HepG2 (cell line): ENCODE results near the gene ZNF670. TPM values are rescaled to one million over a fixed set of nuclear protein-coding genes. Genes with fewer than 3 reads are reported as not detected.

Experiments
- AGO2 ChIP-seq: fragments of 200-400 bp; formaldehyde crosslinking; optimal IDR thresholded peaks from 2 replicates; pipeline ENCODE3; 2017; ENCODE audit warnings: mild to moderate bottlenecking, low read depth, low read length, moderate library complexity
- AHR ChIP-seq: IDR thresholded peaks from 2 replicates; pipeline ENCODE4 v1.6.1; 2018; ENCODE audit warnings: missing genetic modification reagents, missing compliant biosample characterization
- CC2D1A ChIP-seq: sonication (generic); formaldehyde crosslinking; IDR thresholded peaks from 2 replicates; pipeline ENCODE4 v1.8.1; 2023; ENCODE audit warnings: mild to moderate bottlenecking, missing genetic modification reagents
- ELF4 ChIP-seq: sonication (generic); formaldehyde crosslinking; IDR thresholded peaks from 2 replicates; pipeline ENCODE4 v1.5.0; 2020; ENCODE audit warnings: missing genetic modification reagents, mild to moderate bottlenecking, moderate library complexity, borderline replicate concordance
- ETV5 ChIP-seq: IDR thresholded peaks from 2 replicates; pipeline ENCODE4 v1.6.1; 2018; ENCODE audit warnings: missing biosample characterization, missing genetic modification reagents, inconsistent platforms, borderline replicate concordance
- FOXO1 ChIP-seq: sonication (generic); formaldehyde crosslinking; IDR thresholded peaks from 2 replicates; pipeline ENCODE4 v1.4.0; 2020; ENCODE audit warnings: missing genetic modification reagents
- MEIS1 ChIP-seq: sonication (generic); formaldehyde crosslinking; IDR thresholded peaks from 2 replicates; pipeline ENCODE4 v1.9.0; 2021; ENCODE audit warnings: mild to moderate bottlenecking, missing genetic modification reagents, moderate library complexity, borderline replicate concordance
- NCOR1 ChIP-seq: fragments of 200-600 bp; sonication (generic); IDR thresholded peaks from 2 replicates; pipeline ENCODE4 v1.7.0; 2017; ENCODE audit warnings: antibody characterized with exemption, low read length, borderline replicate concordance
- RFX3 ChIP-seq: IDR thresholded peaks from 2 replicates; pipeline ENCODE4 v1.6.1; 2016; ENCODE audit warnings: missing biosample characterization, missing genetic modification reagents
- UBTF ChIP-seq: sonication (generic); formaldehyde crosslinking; IDR thresholded peaks from 2 replicates; pipeline ENCODE4 v1.4.0; 2020; ENCODE audit warnings: mild to moderate bottlenecking, missing genetic modification reagents
- ZNF775 ChIP-seq: sonication (generic); formaldehyde crosslinking; IDR thresholded peaks from 2 replicates; pipeline ENCODE4 v1.4.0; 2020; ENCODE audit warnings: missing genetic modification reagents, mild to moderate bottlenecking, moderate library complexity, borderline replicate concordance
- ZNF781 ChIP-seq: sonication (generic); formaldehyde crosslinking; IDR thresholded peaks from 2 replicates; pipeline ENCODE4 v1.5.1; 2020; ENCODE audit warnings: borderline replicate concordance, mild to moderate bottlenecking, missing genetic modification reagents; ENCODE audit errors: not compliant biosample characterization
- polyA plus RNA-seq, 8 experiments: library from polyadenylated mRNA; depleted of rRNA in 3 of 8; stranded (reverse) in 7 of 8; unstranded in 1 of 8; fragments of >200 nt; fragmentation: Illumina TruSeq in 4 of 8; extraction: Trizol in 4 of 8; gene quantifications; 2 replicates each; pipeline versions ENCODE4 v1.2.1 to v1.2.3, GENCODE V29; 2011 to 2016; ENCODE audit warnings: low read depth in 4 of 8, missing spikeins in 1 of 8, mixed read lengths in 1 of 8; ENCODE audit not compliant: insufficient read depth in 1 of 8
- total RNA-seq, 5 experiments: library from RNA; depleted of rRNA; stranded (reverse); fragments of >200 nt; fragmentation: Illumina TruSeq; extraction: Trizol; gene quantifications; 2 replicates each; pipeline ENCODE4 v1.2.3, GENCODE V29; 2016; ENCODE audit warnings: low read depth in 1 of 5
- TF ChIP-seq, protein P1 (sequence below): sonication (generic); formaldehyde crosslinking; IDR thresholded peaks from 2 replicates; pipeline ENCODE4 v1.4.0; 2020; ENCODE audit warnings: missing genetic modification reagents, borderline replicate concordance
- TF ChIP-seq, protein P2 (sequence below): sonication (generic); formaldehyde crosslinking; IDR thresholded peaks from 2 replicates; pipeline ENCODE4 v1.8.0; 2022; ENCODE audit warnings: missing genetic modification reagents, mild to moderate bottlenecking, inconsistent platforms, borderline replicate concordance
- TF ChIP-seq, protein P3 (sequence below): sonication (generic); formaldehyde crosslinking; IDR thresholded peaks from 2 replicates; pipeline ENCODE4 v1.4.0; 2020; ENCODE audit warnings: missing genetic modification reagents, borderline replicate concordance

Gene ZNF670
- total and polyA plus RNA-seq, 2 of the 13 experiments (the other 11 are each of a cell fraction or from before 2014, with no cell fraction given) = 4.2 to 10.9 TPM

DNA sequence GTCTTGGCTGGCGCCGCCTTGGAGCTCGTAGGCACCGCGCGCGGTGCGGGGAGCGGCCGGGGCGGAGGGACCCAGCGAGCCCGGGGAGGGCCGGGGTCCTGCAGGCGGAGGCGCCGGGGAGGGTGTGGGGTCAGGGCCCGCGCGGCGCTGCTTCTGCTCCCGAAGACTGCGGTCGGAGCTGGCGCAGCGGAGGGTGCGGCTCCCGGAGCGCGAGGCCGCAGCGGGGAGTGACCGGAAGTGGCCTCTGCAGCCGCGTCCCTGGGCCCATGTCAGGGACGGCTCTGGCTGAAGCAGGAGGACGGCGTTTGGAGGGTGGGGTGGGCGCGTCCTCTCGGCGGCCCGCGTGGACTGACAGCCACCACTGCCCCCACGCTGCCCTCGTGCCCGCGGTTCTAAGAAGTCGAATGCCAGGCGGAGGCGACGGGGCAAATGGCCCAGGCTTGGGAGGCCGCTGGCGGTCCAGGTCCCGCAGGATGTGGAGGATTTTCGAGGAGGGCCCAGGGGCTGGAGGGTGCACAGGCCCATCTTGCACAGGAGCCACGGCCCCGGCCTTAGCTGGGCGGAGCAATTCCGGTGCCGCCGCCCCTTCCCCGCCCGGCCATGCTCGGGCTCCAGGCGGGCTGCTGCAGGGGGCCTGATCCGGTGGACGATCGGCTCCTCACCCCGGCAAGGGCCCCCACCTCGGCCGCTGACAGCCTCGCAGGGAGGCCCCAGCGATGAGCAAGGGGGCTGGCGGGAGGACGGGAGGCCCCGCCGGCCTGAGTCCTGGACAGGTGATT is 33.3 kb upstream of the ZNF670 start (continued):
- TF ChIP-seq, protein P1, sequence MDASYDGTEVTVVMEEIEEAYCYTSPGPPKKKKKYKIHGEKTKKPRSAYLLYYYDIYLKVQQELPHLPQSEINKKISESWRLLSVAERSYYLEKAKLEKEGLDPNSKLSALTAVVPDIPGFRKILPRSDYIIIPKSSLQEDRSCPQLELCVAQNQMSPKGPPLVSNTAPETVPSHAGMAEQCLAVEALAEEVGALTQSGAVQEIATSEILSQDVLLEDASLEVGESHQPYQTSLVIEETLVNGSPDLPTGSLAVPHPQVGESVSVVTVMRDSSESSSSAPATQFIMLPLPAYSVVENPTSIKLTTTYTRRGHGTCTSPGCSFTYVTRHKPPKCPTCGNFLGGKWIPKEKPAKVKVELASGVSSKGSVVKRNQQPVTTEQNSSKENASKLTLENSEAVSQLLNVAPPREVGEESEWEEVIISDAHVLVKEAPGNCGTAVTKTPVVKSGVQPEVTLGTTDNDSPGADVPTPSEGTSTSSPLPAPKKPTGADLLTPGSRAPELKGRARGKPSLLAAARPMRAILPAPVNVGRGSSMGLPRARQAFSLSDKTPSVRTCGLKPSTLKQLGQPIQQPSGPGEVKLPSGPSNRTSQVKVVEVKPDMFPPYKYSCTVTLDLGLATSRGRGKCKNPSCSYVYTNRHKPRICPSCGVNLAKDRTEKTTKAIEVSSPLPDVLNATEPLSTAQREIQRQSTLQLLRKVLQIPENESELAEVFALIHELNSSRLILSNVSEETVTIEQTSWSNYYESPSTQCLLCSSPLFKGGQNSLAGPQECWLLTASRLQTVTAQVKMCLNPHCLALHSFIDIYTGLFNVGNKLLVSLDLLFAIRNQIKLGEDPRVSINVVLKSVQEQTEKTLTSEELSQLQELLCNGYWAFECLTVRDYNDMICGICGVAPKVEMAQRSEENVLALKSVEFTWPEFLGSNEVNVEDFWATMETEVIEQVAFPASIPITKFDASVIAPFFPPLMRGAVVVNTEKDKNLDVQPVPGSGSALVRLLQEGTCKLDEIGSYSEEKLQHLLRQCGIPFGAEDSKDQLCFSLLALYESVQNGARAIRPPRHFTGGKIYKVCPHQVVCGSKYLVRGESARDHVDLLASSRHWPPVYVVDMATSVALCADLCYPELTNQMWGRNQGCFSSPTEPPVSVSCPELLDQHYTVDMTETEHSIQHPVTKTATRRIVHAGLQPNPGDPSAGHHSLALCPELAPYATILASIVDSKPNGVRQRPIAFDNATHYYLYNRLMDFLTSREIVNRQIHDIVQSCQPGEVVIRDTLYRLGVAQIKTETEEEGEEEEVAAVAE (CRISPR knock-in tag) = peak; percentile 56; the same call in 1 of the 2 replicates
- TF ChIP-seq, protein P2, sequence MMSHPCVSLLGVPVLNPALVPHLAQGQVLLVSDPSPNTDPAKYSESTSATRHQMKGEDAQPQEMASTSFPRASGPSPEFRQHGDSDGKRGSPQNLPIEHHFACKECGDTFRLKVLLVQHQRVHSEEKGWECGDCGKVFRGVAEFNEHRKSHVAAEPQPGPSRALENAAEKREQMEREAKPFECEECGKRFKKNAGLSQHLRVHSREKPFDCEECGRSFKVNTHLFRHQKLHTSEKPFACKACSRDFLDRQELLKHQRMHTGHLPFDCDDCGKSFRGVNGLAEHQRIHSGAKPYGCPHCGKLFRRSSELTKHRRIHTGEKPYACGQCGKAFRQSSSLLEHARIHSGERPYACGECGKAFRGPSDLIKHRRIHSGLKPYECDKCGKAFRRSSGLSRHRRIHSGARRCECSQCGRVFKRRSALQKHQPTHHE = peak; percentile 79; the same call in 1 of the 2 replicates
- TF ChIP-seq RFX3 = no peak
- TF ChIP-seq CC2D1A (CRISPR knock-in tag) = no peak
- TF ChIP-seq ELF4 (CRISPR knock-in tag) = no peak
- TF ChIP-seq AHR = 0 out of 2 replicates have a peak, but pooled peaks have one; percentile 10
- no peak for TF ChIP-seq FOXO1 (CRISPR knock-in tag)
- no peak for TF ChIP-seq AGO2
- TF ChIP-seq ETV5 (CRISPR knock-in tag) = peak; percentile 85
- TF ChIP-seq MEIS1 (CRISPR knock-in tag) = peak; percentile 57; the same call in 1 of the 2 replicates
- no peak for TF ChIP-seq NCOR1
- TF ChIP-seq ZNF775 (CRISPR knock-in tag) = no peak
- TF ChIP-seq UBTF (CRISPR knock-in tag) = peak; percentile 98
- TF ChIP-seq, protein P3, sequence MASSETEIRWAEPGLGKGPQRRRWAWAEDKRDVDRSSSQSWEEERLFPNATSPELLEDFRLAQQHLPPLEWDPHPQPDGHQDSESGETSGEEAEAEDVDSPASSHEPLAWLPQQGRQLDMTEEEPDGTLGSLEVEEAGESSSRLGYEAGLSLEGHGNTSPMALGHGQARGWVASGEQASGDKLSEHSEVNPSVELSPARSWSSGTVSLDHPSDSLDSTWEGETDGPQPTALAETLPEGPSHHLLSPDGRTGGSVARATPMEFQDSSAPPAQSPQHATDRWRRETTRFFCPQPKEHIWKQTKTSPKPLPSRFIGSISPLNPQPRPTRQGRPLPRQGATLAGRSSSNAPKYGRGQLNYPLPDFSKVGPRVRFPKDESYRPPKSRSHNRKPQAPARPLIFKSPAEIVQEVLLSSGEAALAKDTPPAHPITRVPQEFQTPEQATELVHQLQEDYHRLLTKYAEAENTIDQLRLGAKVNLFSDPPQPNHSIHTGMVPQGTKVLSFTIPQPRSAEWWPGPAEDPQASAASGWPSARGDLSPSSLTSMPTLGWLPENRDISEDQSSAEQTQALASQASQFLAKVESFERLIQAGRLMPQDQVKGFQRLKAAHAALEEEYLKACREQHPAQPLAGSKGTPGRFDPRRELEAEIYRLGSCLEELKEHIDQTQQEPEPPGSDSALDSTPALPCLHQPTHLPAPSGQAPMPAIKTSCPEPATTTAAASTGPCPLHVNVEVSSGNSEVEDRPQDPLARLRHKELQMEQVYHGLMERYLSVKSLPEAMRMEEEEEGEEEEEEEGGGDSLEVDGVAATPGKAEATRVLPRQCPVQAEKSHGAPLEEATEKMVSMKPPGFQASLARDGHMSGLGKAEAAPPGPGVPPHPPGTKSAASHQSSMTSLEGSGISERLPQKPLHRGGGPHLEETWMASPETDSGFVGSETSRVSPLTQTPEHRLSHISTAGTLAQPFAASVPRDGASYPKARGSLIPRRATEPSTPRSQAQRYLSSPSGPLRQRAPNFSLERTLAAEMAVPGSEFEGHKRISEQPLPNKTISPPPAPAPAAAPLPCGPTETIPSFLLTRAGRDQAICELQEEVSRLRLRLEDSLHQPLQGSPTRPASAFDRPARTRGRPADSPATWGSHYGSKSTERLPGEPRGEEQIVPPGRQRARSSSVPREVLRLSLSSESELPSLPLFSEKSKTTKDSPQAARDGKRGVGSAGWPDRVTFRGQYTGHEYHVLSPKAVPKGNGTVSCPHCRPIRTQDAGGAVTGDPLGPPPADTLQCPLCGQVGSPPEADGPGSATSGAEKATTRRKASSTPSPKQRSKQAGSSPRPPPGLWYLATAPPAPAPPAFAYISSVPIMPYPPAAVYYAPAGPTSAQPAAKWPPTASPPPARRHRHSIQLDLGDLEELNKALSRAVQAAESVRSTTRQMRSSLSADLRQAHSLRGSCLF = no peak
- peak; percentile 38 for TF ChIP-seq ZNF781 (CRISPR knock-in tag)
